Measurements from ENCODE around the gene RNF43.
"Not testable (repeated sequence)": the region's sequence is repeated elsewhere in the genome, so short reads cannot be mapped to it uniquely, and the experiment has no call there.

Gene RNF43

GRCh38 chr17:58410714-58411407 lies 6.5 kb downstream of the RNF43 start:
- DNase-seq (ENCODE audit: low read depth in 3 of 3), result no peak

DNA sequence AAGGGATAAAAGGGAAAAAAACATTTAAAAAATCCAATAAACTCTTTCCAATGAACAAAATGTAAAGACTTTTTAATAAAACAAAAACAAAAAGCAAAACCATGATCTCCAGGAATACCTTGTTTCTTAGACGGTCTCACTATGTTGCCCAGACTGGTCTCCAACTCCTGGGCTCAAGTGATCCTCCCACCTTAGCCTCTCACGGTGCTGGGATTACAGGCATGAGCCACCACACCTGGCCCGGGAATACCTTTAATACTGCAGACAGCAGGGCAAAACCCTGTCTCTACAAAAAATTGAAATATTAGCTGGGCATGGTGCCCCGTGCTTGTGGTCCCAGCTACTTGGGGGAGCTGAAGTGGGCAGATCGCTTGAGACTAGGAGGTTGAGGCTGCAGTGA lies 7.9 kb downstream of the RNF43 start:
- DNase-seq (ENCODE audit: low read depth in 3 of 3), result no peak

GRCh38 chr17:58403311-58403710 lies 14.0 kb downstream of the RNF43 start:
- DNase-seq (ENCODE audit: low read depth in 3 of 3), result no peak

GRCh38 chr17:58402679-58403078 lies 14.7 kb downstream of the RNF43 start:
- no peak for DNase-seq (ENCODE audit: low read depth in 3 of 3)

GRCh38 chr17:58402047-58402446 lies 15.3 kb downstream of the RNF43 start:
- no peak for DNase-seq (ENCODE audit: low read depth in 3 of 3)

GRCh38 chr17:58401287-58401686 lies 16.0 kb downstream of the RNF43 start:
- no peak for DNase-seq (ENCODE audit: low read depth in 3 of 3)

GRCh38 chr17:58400826-58401225 lies 16.5 kb downstream of the RNF43 start:
- no peak for DNase-seq (ENCODE audit: low read depth in 3 of 3)

DNA sequence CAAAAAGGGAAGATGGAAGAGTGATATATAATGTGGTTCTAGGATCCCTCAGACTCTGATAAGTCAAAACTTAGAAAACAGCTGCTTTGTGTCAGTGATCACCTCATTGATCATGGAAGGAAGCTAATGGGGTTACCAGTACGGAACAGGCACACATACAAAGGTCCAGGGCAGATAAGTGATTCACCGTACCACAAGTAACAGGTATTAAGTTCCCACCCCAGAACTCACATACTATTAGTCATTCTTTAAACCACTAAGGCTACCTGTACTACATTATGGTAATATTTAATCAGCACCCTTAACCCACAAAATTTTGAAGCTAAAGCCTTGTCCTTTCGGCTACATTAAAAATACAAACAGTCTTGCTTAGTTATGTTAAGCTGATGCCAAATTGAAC lies 17.4 kb downstream of the RNF43 start:
- DNase-seq (ENCODE audit: low read depth in 3 of 3), result no peak

GRCh38 chr17:58398574-58399266 lies 18.6 kb downstream of the RNF43 start:
- DNase-seq (ENCODE audit: low read depth in 3 of 3), result no peak

GRCh38 chr17:58397421-58397820 lies 19.9 kb downstream of the RNF43 start:
- not testable (repeated sequence) for DNase-seq (ENCODE audit: low read depth in 3 of 3)

DNA sequence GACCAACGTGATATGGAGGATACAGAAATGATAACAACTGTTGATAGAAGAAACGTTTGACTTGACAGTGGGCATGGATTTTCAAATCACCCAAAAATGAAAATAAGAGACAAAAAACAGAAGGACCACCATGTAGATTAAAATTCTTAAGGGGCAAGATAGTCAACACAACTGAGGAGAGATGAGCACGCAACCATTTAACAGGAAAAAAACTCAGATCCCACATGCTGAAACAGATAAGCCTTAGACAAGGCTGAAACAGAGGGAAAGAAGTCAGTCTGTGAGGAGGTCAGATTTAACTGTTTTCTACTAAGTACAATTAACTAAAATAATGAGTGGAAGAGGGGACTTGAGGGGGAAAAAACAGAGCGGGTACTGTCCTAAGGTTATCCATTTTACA lies 21.2 kb downstream of the RNF43 start:
- DNase-seq (ENCODE audit: low read depth in 3 of 3), result no peak

DNA sequence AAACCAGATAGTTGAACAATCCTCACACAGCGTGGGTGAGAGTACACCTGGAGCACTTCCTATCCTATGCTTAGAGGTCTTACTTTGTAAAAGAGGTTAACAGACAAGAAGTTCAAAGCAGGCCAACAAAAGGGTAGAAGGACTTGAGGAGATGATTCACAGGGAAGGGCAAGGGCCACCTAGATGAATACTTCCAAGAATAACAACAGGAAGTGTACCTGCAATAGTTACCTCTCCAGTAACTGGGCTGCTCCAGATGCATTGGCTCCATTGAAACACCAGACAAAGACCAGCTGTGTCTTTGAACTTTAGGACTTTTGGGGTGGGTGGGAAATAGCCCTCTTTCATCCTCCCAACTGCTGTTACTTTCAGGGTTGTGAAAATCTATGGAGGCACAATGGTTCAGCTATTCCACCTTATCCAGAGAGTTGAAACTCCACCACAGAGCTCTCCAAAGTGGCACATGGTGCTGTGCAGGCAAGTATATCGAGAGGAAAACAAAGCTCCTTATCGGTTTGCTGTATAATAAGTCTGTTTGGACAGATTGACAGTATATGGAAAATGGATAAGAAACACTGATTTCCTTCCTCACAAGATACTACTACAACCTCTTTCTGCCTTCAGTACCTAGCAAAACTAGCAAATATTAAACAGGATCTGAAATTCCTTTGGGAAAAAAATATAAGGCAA lies 22.7 kb downstream of the RNF43 start:
- no peak for DNase-seq (ENCODE audit: low read depth in 3 of 3)

- no peak for DNase-seq (ENCODE audit: low read depth in 3 of 3)
Measured at GRCh38 chr17:58391302-58391984, 25.9 kb downstream of the RNF43 start.

DNA sequence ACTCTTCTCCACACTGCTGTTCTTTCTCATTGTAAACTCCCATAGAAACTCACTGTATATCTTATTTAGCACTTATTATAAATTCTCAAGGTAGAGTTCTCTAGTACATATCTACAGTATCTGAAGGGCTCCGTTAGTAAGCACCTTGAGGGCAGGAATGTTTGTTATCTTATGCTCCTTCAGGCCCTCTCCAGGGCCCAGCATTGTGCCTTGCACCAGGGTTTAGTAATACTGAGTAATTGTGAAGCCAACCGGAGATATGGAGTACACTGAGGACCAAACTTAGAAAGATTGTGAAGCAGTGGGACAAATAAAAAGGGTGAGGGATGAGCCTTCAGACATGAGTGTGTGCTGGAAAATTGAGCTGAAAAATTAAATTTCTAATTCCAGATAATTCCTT lies 26.4 kb downstream of the RNF43 start:
- no peak for DNase-seq (ENCODE audit: low read depth in 3 of 3)

GRCh38 chr17:58388302-58389190 lies 28.8 kb downstream of the RNF43 start:
- no peak for DNase-seq (ENCODE audit: low read depth in 3 of 3)

DNA sequence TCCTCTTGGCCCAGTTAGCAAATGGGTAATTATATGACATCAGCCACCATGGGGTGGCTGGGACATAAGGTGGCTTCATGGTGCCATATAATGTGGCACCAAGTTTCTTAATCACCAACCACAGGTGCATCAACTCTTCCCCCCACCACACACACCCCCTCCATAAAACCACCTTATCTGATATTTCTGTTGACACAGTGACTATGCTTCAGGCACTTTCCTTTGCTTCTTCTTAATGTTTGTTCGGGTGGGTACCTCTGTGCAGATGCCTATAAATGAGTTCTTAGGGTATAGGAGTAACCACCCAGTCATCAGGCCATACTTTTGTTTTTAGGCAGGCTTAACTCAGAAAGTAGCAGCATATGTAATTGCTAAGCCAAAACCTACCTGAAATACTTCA lies 29.5 kb downstream of the RNF43 start:
- DNase-seq (ENCODE audit: low read depth in 3 of 3), result peak in 1 of 3 donors; percentile 6

DNA sequence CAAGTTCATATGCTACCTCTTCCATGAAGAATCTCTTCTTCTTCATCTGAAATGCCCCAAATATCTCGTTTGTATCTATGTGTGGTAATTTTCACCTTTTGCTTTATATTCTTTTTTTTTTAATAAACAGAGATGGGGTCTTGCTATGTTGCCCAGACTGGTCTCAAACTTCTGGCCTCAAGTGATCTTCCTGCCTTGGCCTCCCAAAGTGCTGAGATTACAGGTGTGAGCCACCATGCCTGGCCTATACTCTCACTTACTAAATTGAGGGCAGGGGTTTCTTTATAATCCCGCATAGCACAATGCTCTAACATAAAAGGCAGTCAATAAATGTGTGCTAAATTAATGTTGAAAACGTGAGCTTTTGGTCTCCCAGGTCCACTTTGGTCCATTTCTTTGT lies 30.6 kb downstream of the RNF43 start:
- no peak for DNase-seq (ENCODE audit: low read depth in 3 of 3)

DNA sequence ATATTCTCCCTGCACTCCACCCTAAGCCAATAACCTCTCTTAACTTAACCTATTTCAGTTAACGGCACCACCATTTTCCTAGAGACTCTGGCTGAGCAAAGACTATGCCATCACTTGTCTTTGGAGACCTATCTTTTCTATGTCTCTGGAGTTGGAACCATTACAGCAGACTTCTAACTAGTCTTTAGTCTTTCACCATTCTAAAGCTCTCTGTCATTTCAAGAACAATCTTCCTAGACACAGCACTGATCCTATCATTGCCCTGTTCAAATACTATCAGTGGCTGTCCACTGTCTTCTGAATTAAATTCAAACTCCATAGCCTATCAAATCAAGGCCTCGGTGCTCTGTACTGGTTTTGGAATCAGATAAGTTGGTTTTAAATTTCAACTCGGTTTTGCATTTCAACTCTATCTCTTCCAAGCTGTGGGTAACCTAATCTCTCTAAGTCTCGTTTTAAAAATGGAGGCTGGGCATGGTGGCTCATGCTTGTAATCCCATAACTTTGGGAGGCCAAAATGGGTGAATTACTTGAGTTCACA lies 31.9 kb downstream of the RNF43 start:
- DNase-seq (ENCODE audit: low read depth in 3 of 3), result no peak

DNA sequence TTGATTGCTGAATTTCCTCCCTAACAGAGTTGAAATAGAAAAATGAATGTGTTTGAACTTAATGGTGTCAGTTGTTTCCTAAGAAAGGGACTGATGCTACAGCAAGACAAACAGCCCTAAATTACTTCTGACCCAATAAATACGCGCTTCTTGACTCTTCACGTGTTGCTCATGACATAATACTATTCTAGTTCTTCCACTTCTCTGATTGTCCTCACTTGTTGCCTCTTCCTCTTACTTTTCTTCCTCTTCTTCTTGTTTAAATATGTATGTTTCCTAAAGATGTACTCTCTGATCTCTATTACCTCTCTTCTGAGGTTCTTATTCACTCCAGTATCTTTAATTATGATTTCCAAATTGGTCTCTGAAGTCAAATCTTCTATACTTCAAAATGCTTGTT lies 32.4 kb downstream of the RNF43 start:
- no peak for DNase-seq (ENCODE audit: low read depth in 3 of 3)

DNA sequence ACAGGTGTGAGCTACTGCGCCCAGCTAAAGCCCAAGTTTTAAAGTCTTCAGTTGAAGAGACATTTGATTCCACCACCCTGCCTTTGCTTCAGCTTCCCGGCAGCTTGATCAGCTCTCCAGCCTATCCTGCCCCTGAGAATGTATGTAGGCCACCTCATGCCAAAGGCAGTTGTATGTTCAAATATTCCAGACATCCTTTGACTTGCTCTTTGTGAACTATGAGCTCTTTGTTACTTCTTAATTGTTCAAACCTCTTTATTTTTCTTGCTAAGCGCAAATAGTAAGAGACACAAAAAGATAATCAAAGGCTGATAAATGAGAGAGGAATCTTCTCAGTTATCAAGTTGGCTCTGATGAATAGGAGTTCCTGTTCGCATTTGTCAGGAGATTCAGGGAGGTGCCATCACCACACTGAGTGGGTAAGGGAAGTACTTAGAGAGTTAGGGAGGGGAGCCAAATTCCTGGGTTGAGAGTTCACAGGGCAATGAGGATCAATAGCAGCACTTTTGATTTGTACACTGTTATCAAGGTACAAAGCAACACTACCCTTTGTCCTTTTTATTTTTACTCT lies 33.4 kb downstream of the RNF43 start:
- DNase-seq (ENCODE audit: low read depth in 3 of 3), result no peak

DNA sequence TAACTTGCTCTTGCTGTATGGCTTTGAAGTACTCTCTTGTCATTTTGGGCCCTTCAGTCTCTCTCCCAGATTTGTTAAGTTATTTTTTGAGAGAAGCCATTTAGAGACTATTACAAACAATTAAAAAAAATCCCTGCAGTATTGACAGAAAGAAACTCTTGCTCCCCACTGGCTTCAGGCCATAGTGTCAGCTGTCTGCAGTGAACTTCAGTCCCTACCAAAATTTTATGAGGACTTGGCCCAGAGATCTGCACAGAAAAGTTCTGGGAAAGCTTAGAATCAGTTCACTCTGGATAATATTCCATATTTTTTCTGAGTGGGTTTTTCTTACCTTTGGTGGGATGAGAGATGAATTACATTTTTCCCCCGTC lies 34.5 kb downstream of the RNF43 start:
- DNase-seq (ENCODE audit: low read depth in 3 of 3), result no peak

Data from stimulated activated CD4-positive, alpha-beta T cell treated with anti-CD3 and anti-CD28 coated beads, TNF-alpha, amount 100 ng/mL, for 48 hours (primary cell).